K562 (cell line): Measurements from ENCODE around the gene NUP62. TPM values are rescaled to one million over a fixed set of nuclear protein-coding genes. Genes with fewer than 3 reads are reported as not detected.

Experiments
- ARID4B ChIP-seq: sonication (generic); formaldehyde crosslinking; IDR thresholded peaks from 2 replicates; pipeline ENCODE4 v1.8.0; 2022; ENCODE audit warnings: mild to moderate bottlenecking, missing genetic modification reagents
- BCOR ChIP-seq: fragments of 450-650 bp; IDR thresholded peaks from 2 replicates; pipeline ENCODE4 v1.6.1; 2016
- CEBPG ChIP-seq, 3 experiments: fragments of 200-800 bp in 1 of 3; sonication (Bioruptor generic) in 1 of 3; sonication (generic) in 1 of 3; formaldehyde crosslinking in 1 of 3; IDR thresholded peaks in 2 of 3; conservative IDR thresholded peaks in 1 of 3; 2 replicates each; pipeline versions ENCODE4 v1.6.1 to v1.8.0; 2016 to 2022; ENCODE audit warnings: missing compliant biosample characterization in 2 of 3, missing genetic modification characterization in 2 of 3, mild to moderate bottlenecking in 1 of 3, missing genetic modification reagents in 1 of 3
- CXXC5 ChIP-seq: fragments of 250-450 bp; sonication (Bioruptor Pico); IDR thresholded peaks from 2 replicates; pipeline ENCODE4 v1.8.0; 2022; ENCODE audit warnings: inconsistent platforms, mild to moderate bottlenecking, moderate library complexity
- ETS2 ChIP-seq: IDR thresholded peaks from 2 replicates; pipeline ENCODE4 v1.6.1; 2016; ENCODE audit warnings: borderline replicate concordance, missing genetic modification characterization, mild to moderate bottlenecking, moderate library complexity, missing compliant biosample characterization; ENCODE audit not compliant: poor library complexity, severe bottlenecking
- FOXJ2 ChIP-seq: fragments of 200-800 bp; sonication (Bioruptor generic); IDR thresholded peaks from 2 replicates; pipeline ENCODE4 v1.6.1; 2016; ENCODE audit warnings: missing genetic modification characterization, missing compliant biosample characterization
- GTF2A2 ChIP-seq: IDR thresholded peaks from 2 replicates; pipeline ENCODE4 v1.6.1; 2016; ENCODE audit warnings: mild to moderate bottlenecking, missing genetic modification characterization, missing compliant biosample characterization
- GTF3C2 ChIP-seq: IDR thresholded peaks from 3 replicates; pipeline ENCODE4 v1.6.1; 2011; ENCODE audit warnings: borderline replicate concordance, mild to moderate bottlenecking, moderate library complexity; ENCODE audit not compliant: insufficient read length; ENCODE audit errors: extremely low read depth
- HDAC8 ChIP-seq: fragments of 450-650 bp; IDR thresholded peaks from 2 replicates; pipeline ENCODE4 v1.6.1; 2016; ENCODE audit warnings: mild to moderate bottlenecking, missing genetic modification characterization, moderate library complexity, missing compliant biosample characterization
- KDM1A ChIP-seq, 2 experiments: fragments of 450-650 bp; IDR thresholded peaks; 2 replicates each; pipeline ENCODE4 v1.6.1; 2016; ENCODE audit warnings: mild to moderate bottlenecking in 2 of 2
- MTA2 ChIP-seq: fragments of 450-650 bp; IDR thresholded peaks from 2 replicates; pipeline ENCODE4 v1.6.1; 2016; ENCODE audit warnings: low read depth
- NCOA4 ChIP-seq: fragments of 450-650 bp; IDR thresholded peaks from 2 replicates; pipeline ENCODE4 v1.6.1; 2018; ENCODE audit warnings: mild to moderate bottlenecking; ENCODE audit not compliant: partially characterized antibody
- NR4A1 ChIP-seq, 2 experiments: fragments of 250-450 bp in 1 of 2; fragments of 450-650 bp in 1 of 2; sonication (Bioruptor Pico) in 1 of 2; IDR thresholded peaks; 2 replicates each; pipeline versions ENCODE4 v1.4.0 to v1.6.1; 2016 to 2020; ENCODE audit warnings: mild to moderate bottlenecking in 2 of 2, missing compliant biosample characterization in 1 of 2, missing genetic modification characterization in 1 of 2, moderate library complexity in 1 of 2
- RFX1 ChIP-seq: fragments of 450-650 bp; IDR thresholded peaks from 2 replicates; pipeline ENCODE4 v1.6.1; 2016; ENCODE audit warnings: mild to moderate bottlenecking, moderate library complexity
- RFX7 ChIP-seq: fragments of 250-450 bp; sonication (Bioruptor Pico); IDR thresholded peaks from 2 replicates; pipeline ENCODE4 v1.5.1; 2021; ENCODE audit warnings: mild to moderate bottlenecking
- SMAD1 ChIP-seq: fragments of 150-350 bp; IDR thresholded peaks from 2 replicates; pipeline ENCODE4 v1.6.1; 2014; ENCODE audit warnings: low read length, low read depth; ENCODE audit not compliant: partially characterized antibody
- SOX6 ChIP-seq: fragments of 450-650 bp; IDR thresholded peaks from 2 replicates; pipeline ENCODE4 v1.6.1; 2014; ENCODE audit warnings: mild to moderate bottlenecking
- SRSF7 ChIP-seq: fragments of 200-400 bp; formaldehyde crosslinking; optimal IDR thresholded peaks from 2 replicates; pipeline ENCODE3; 2017; ENCODE audit warnings: mild to moderate bottlenecking, low read depth, low read length
- STAG1 ChIP-seq: sonication (generic); formaldehyde crosslinking; IDR thresholded peaks from 2 replicates; pipeline ENCODE4 v1.5.0; 2020; ENCODE audit warnings: missing genetic modification reagents, borderline replicate concordance
- TFAM ChIP-seq: fragments of 250-450 bp; sonication (Bioruptor Pico); conservative IDR thresholded peaks from 2 replicates; pipeline ENCODE4 v1.5.0; 2021; ENCODE audit warnings: mild to moderate bottlenecking, moderate library complexity
- ZBTB2 ChIP-seq: fragments of 450-650 bp; IDR thresholded peaks from 2 replicates; pipeline ENCODE4 v1.6.1; 2016; ENCODE audit warnings: antibody characterized with exemption
- ZNF24 ChIP-seq: fragments of 450-650 bp; IDR thresholded peaks from 2 replicates; pipeline ENCODE4 v1.6.1; 2016
- polyA plus RNA-seq, 8 experiments: library from polyadenylated mRNA; depleted of rRNA in 4 of 8; stranded (reverse) in 5 of 8; unstranded in 3 of 8; fragments of >200 nt; fragmentation: Nextera tagmentation in 2 of 8; fragmentation: Illumina TruSeq in 1 of 8; extraction: Ambion mirVana in 2 of 8; extraction: Trizol in 1 of 8; gene quantifications; 2 replicates each; pipeline versions ENCODE4 v1.2.1 to v1.2.3, GENCODE V29; 2011 to 2014; ENCODE audit warnings: inconsistent platforms in 1 of 8, missing spikeins in 1 of 8
- total RNA-seq, 7 experiments: library from RNA; depleted of rRNA in 6 of 7; stranded (reverse); fragments of >200 nt in 6 of 7; fragmentation: Illumina TruSeq in 2 of 7; extraction: Trizol in 2 of 7; gene quantifications; 2 replicates each; pipeline versions ENCODE4 v1.2.1 to v1.2.3, GENCODE V29; 2011 to 2021; ENCODE audit warnings: low replicate concordance in 1 of 7

The NUP62 gene
- total and polyA plus RNA-seq, 9 of the 15 experiments (the other 6 are each of a cell fraction or from before 2014, with no cell fraction given): 16.9 to 109 (median 66.0) TPM

GRCh38 chr19:49864890-49865289 lies 64.4 kb downstream of the NUP62 start (continued):
- TF ChIP-seq CEBPG (CRISPR knock-in tag; IDR thresholded peaks at IDR 0.05) (no peak), CEBPG (tag; conservative IDR thresholded peaks at IDR 0.05 in 1 of 2, IDR thresholded peaks at IDR 0.05 in 1 of 2) (no peak), CXXC5 (CRISPR knock-in tag) (no peak), RFX7 (no peak), ETS2 (tag) (no peak), ZBTB2 (no peak), GTF3C2 (no peak), MTA2 (no peak), ZNF24 (no peak), NR4A1 (CRISPR knock-in tag; IDR thresholded peaks at IDR 0.05) (no peak), NR4A1 (tag; IDR thresholded peaks at IDR 0.05) (no peak), SRSF7 (no peak), NCOA4 (no peak), ARID4B (CRISPR knock-in tag) (no peak), BCOR (peak; percentile 98), STAG1 (0 out of 2 replicates have a peak, but pooled peaks have one; percentile 4), FOXJ2 (tag) (no peak), KDM1A (IDR thresholded peaks at IDR 0.05) (peak; percentile 77 to 83), HDAC8 (tag) (no peak), GTF2A2 (tag) (no peak), RFX1 (no peak), TFAM (no peak), SMAD1 (no peak), SOX6 (no peak)
